Measurements from ENCODE around the gene FAAP20.

- TF ChIP-seq POLR2A (IDR thresholded peaks at IDR 0.05) (no peak), CTCF (IDR thresholded peaks at IDR 0.05) (no peak)
Observed at GRCh38 chr1:2177946-2178538, 16.5 kb downstream of the FAAP20 start.
